IPS-18a (cell line): Measurements from ENCODE around the gene CIRBP.
"Not testable (repeated sequence)": the region's sequence is repeated elsewhere in the genome, so short reads cannot be mapped to it uniquely, and the experiment has no call there.

Source experiments
- H3K27ac ChIP-seq: one replicate; pipeline ENCODE4 v1.5.1; 2013; ENCODE audit warnings: low read length
- H3K27me3 ChIP-seq: one replicate; pipeline ENCODE4 v1.6.1; 2013; ENCODE audit warnings: mild to moderate bottlenecking, low read length; ENCODE audit not compliant: control insufficient read depth, insufficient read depth
- H3K36me3 ChIP-seq: one replicate; pipeline ENCODE4 v1.6.1; 2013; ENCODE audit warnings: low read depth, low read length; ENCODE audit not compliant: control insufficient read depth
- H3K4me1 ChIP-seq: one replicate; pipeline ENCODE4 v1.6.1; 2013; ENCODE audit warnings: low read depth, low read length; ENCODE audit not compliant: control insufficient read depth
- H3K4me3 ChIP-seq: one replicate; pipeline ENCODE4 v1.5.1; 2013; ENCODE audit warnings: low read length
- H3K9ac ChIP-seq: one replicate; pipeline ENCODE4 v1.6.1; 2013; ENCODE audit warnings: mild to moderate bottlenecking, low read length, moderate library complexity
- H3K9me3 ChIP-seq: one replicate; pipeline ENCODE4 v1.6.1; 2013; ENCODE audit warnings: low read depth, low read length; ENCODE audit not compliant: control insufficient read depth

CIRBP gene

DNA sequence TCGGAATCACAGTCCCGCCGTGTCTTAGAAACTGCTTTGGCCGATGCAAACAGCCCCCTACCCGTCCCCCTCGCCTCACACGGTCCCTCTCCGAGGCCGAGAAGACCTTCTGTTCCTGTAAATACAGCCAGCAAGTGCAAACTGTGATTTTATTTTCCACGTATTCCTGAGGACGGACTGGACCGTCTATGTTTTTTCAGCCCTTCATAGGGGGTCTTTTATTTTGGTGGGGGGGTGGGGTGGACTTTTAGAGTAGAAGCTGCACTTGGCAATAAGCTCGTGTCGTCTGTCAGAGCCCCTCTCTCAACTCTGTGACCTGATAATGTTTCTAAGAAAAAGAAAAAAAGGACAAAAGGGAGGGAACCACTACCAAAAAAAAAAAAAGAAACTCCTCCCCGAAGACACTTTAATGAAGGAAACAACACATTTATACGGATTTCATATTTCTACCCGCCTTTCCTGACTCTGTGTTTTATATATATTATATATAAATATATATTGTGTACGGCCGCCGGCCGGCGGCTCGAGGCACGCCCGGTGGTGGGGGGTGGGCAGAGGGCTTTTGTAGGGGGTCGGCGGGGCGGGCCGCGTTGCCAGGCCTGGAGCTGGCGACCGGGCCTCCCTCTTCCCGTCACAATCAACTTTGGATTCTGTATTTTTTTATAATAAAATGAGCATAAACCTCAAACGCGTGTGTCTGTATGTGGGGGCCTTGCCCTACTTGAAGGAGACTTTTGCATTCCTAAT lies 31.8 kb downstream of the CIRBP start:
- Histone ChIP-seq H3K27ac (no peak overlapping the region), H3K9me3 (no peaks in the 10 kb centered on the region), H3K9ac (no peak overlapping the region), H3K4me1 (no peaks in the 10 kb centered on the region), H3K27me3 (no peaks in the 10 kb centered on the region), H3K4me3 (no peak overlapping the region), H3K36me3 (no peaks in the 10 kb centered on the region)

DNA sequence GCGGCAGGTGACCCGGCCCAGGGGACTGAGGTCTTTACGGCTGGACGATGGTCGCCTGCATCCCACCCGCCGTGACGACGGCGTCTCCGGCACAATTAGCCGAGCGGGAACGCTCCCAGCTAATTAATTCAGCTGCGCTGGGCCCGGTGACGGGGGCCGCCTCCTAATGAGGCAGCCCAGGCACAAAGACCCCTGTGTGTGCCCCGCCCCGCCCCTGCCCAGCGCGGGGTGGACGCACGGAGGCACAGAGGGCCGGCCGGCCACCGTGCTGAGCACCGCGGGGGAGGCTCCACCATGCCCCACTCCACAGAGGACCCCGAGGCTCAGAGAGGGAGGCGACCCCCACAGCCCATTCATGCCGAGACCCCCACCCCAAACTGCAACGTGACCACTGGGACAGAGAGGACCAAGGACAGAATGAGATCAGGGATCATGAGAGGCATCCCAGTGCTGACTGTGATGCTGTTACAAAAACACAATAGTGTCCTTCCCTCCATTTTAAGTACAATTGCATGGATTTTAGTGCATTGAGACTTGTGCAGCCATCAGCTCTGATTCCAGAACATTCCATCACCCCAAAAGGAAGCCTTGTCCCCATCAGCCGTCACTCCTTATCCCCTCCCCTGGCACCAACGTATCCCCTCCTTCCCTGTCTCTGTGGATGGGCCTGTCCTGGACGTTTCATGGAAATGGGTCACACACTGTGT lies 33.6 kb downstream of the CIRBP start:
- no peak overlapping the region for H3K27ac ChIP-seq

DNA sequence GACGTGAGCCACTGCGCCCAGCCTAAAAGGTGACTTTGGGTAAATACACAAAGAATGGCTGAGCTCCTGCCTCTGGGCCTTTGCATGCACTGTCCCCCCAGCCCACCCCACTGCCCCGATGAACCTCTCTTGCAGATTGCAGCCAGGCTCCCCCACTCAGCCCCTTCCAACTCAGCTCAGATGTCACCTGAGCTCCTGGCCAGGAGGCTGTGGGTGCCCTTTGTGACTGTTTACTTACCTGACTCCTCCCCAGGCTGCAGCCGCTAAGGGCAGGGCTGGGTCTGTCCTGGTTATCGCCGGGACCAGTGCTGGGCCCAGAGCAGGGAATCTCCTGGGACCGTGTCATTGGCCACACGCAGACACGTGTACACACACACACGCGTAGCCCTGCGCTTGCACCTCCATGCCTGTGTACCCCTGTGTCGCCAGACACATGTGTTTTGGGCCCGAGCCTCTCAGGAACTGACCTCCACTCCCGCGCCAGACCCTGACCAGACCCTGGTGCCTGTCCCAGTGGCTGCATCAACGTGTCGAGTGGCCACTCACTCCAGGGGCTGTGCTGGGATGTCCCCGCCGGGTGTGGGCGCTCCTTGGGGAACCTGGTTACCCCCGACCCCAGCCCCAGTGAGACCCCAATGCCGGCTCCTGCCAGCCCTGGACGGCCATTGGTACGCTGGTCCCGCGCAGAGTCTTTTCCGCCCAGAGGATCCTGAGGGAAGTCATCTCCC lies 35.2 kb downstream of the CIRBP start:
- H3K27ac ChIP-seq = no peak overlapping the region
- H3K9ac ChIP-seq = no peak overlapping the region
- no peak overlapping the region for H3K4me3 ChIP-seq
- H3K4me1 ChIP-seq = no peaks in the 10 kb centered on the region
- no peaks in the 10 kb centered on the region for H3K36me3 ChIP-seq
- H3K9me3 ChIP-seq = no peaks in the 10 kb centered on the region
- H3K27me3 ChIP-seq = no peaks in the 10 kb centered on the region

More for the DNA sequence above, 33.6 kb downstream of the CIRBP start:
- Histone ChIP-seq H3K9me3 (no peaks in the 10 kb centered on the region), H3K4me3 (no peak overlapping the region), H3K36me3 (no peaks in the 10 kb centered on the region), H3K27me3 (no peaks in the 10 kb centered on the region), H3K9ac (no peak overlapping the region), H3K4me1 (no peaks in the 10 kb centered on the region)

DNA sequence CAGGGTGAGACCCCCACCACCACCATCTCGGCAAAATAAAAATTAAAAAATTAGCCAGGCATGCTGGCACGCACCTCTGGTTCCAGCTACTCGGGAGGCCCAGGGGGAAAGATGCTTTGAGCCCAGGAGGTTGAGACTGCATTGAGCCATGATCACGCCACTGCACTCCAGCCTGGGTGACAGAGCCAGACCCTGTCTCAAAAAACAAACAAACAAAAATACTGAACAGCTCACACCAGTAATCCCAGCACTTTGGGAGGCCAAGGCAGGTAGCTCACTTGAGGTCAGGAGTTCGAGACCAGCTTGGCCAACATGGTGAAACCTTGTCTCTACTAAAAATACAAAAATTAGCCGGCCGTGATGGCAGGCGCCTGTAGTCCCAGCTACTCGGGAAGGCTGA lies 36.2 kb downstream of the CIRBP start:
- H3K36me3 ChIP-seq, H3K9me3 ChIP-seq, H3K4me1 ChIP-seq, H3K9ac ChIP-seq, H3K4me3 ChIP-seq, H3K27ac ChIP-seq, H3K27me3 ChIP-seq: not testable (repeated sequence)

DNA sequence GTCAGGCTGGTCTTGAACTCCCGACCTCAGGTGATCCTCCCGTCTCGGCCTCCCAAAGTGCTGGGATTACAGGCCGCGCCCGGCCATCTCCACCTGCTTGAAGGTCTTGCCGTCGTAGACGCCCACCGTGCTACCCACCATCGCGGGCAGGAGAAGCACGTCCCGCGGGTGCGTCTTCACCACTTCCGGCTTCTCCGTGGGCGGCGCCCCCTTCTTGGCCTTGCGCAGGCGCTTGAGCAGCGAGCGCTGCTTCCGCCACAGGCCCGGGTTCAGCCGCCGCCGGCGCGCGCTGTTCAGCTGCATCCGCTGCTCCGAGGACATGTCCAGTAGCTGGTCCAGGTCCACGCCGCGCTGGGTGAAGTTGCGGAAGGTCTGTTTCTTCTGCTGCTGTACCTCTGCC lies 38.2 kb downstream of the CIRBP start:
- no peaks in the 10 kb centered on the region for H3K27me3 ChIP-seq
- H3K36me3 ChIP-seq = no peaks in the 10 kb centered on the region
- no peak overlapping the region for H3K27ac ChIP-seq
- no peak overlapping the region for H3K4me3 ChIP-seq
- H3K9ac ChIP-seq = no peak overlapping the region
- H3K9me3 ChIP-seq = no peaks in the 10 kb centered on the region
- no peaks in the 10 kb centered on the region for H3K4me1 ChIP-seq

DNA sequence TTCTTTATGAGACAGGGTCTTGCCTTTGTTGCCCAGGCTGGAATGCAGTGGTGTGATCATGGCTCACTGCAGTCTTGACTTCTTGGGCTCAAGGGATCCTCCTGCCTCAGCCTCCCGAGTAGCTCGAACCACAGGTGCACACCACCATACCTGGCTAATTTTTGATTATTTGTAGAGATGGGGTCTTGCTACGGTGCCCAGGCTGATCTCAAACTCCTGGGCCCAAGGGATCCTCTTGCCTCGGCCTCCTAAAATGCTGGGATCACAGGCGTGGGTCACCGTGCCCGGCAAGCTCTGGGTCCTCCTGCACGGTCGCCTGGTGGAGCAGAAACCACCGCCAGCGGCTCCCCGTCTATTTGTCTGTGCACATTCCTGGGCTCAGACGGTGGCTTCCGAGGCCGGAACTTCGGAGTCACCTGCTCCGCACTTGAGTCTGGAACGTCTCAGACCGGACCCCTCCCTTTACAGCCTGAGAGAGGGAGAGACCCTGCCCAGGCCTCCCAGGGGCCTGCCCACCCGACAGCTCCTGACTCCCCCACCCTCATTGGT lies 38.7 kb downstream of the CIRBP start:
- Histone ChIP-seq H3K27ac (no peak overlapping the region), H3K36me3 (no peaks in the 10 kb centered on the region), H3K4me3 (no peak overlapping the region), H3K27me3 (no peaks in the 10 kb centered on the region), H3K4me1 (no peaks in the 10 kb centered on the region), H3K9ac (no peak overlapping the region), H3K9me3 (no peaks in the 10 kb centered on the region)

DNA sequence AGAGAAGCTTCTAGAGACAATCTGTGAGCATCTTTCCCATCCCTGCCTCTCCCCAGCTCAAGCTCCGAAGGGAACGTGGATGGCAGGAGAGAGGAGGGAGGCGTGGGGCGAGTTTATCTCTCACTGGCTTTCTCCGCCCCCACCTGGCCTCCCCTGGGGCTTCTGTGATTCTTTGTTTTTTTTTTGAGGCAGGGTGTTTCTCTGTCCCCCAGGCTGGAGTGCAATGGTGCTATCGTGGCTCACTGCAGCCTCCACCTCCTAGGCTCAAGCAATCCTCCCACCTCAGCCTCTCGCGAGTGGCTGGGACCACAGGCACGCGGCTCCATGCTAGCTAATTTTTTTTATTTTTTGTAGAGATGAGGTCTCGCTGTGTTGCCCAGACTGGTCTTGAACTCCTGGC lies 39.6 kb downstream of the CIRBP start:
- no peak overlapping the region for H3K27ac ChIP-seq
- H3K36me3 ChIP-seq = no peaks in the 10 kb centered on the region
- H3K9ac ChIP-seq = no peak overlapping the region
- no peaks in the 10 kb centered on the region for H3K9me3 ChIP-seq
- H3K27me3 ChIP-seq = no peaks in the 10 kb centered on the region
- H3K4me1 ChIP-seq = no peaks in the 10 kb centered on the region
- no peak overlapping the region for H3K4me3 ChIP-seq

DNA sequence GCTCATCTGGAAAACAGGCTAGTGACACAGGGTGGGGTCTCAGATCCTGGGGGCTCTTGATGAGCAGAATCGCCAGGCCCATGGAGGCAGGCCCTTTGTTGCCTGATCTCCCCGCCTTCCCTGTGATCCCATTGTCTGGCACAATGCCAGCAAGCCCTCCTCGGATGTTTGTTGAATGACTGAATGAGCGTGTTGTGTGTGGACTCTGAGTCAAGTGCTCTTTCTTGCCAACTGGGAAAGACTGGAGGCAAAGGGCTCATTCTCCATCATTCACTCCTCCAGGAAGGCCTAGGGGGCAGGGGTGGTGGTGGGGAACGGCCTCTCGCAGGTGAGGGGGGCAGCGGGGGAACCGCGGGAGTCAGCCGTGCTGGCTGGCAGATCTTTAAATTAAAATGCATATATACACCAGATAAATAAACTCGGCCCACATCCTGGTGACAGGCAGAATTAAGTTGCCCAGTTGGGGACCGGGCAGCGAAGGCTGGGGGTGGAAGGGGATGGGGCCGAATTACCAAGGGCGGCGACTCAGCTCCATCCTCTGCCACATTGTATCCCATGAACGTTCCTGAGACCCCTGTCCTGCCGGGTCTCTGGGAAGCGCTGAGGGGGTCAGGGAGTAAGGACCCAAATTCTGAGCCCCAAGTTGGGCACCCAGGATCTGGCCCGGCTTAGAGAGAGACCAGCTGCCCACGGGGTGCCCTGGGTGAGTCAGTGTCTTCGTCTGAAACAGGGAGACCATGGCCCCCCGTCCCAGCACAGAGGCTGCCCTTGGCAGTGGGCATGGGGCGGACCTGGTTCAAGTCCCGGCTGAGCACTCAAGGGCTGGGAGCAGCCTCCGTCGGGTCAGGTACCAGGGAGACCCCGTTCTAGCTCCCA lies 41.1 kb downstream of the CIRBP start:
- H3K9me3 ChIP-seq = no peaks in the 10 kb centered on the region
- no peaks in the 10 kb centered on the region for H3K36me3 ChIP-seq
- H3K27ac ChIP-seq = no peak overlapping the region
- no peak overlapping the region for H3K9ac ChIP-seq
- H3K27me3 ChIP-seq = peaks cover 1% of the 10 kb centered on the region
- no peaks in the 10 kb centered on the region for H3K4me1 ChIP-seq
- H3K4me3 ChIP-seq = no peak overlapping the region

DNA sequence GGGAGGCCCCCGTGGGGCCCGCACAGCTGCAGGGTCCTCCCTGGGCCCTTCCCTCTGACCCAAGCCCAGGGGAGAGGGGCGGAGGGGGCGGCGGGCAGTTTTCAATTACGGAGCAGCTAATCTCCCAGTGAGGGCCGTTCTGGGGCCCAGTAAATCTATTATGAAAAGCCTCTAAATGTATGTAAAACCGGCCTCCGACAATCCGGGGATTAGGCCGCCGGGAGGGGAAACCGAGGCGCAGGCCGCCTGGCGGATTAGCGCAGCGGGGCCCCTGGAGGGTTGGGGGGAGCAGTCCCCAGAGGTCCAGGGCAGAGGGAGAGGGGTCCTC lies 41.7 kb downstream of the CIRBP start:
- Histone ChIP-seq H3K27ac (no peak overlapping the region), H3K4me1 (no peaks in the 10 kb centered on the region), H3K4me3 (no peak overlapping the region), H3K9ac (no peak overlapping the region), H3K36me3 (no peaks in the 10 kb centered on the region), H3K27me3 (peaks cover 5% of the 10 kb centered on the region), H3K9me3 (no peaks in the 10 kb centered on the region)

DNA sequence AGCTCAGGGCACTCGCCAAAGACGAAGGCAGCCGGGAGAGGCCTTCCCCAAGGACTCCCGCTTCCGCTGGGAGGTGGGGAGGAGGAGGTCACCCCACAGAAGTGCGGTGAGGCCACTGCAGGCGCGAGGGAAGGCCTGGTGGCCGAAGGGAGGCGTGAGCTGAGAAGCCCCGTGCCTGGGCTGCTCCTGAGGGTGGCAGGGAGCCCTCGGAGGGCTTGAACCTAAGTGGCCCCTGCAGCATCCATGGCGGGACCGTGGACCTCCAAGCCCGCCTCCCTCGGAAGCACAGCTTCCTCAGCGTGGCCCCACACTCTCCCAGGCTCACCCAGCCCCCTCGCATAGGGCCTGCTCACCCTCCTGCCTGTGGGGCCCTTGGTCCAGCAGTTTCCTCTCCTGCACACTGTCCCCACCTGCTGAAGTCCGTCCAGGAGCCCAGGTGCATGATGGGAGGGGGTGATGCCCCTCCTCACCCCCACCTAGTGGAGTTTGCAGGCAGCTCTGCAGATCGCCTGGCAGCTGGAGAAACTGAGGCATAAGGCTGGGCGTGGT lies 42.5 kb downstream of the CIRBP start:
- H3K9me3 ChIP-seq = no peaks in the 10 kb centered on the region
- no peaks in the 10 kb centered on the region for H3K4me1 ChIP-seq
- H3K36me3 ChIP-seq = no peaks in the 10 kb centered on the region
- no peak overlapping the region for H3K9ac ChIP-seq
- no peak overlapping the region for H3K4me3 ChIP-seq
- H3K27ac ChIP-seq = no peak overlapping the region
- peaks cover 12% of the 10 kb centered on the region for H3K27me3 ChIP-seq
